K562 (cell line): ENCODE results near the gene ESR2. TPM values are rescaled to one million over a fixed set of nuclear protein-coding genes. Genes with fewer than 3 reads are reported as not detected.

Experiments
- ATAC-seq: fragments of 200-7000 bp; cut with Tn5 transposase; 3 replicates; pipeline ENCODE4 v1.9.1; 2020; ENCODE audit warnings: moderate library complexity
- BruUV-seq: library from RNA; stranded (reverse); fragments of 400-500 nt; replicated peaks from 2 replicates; lab custom pipeline; 2021; lab: Mats Ljungman, UMichigan
- CTCF ChIA-PET: fragments of 300-600 bp; formaldehyde crosslinking; extraction: SDS; loops from one replicate; lab custom pipeline; 2021; ENCODE audit warnings: low intra/inter-chr PET ratio; lab: Yijun Ruan, JAX
- POLR2A ChIA-PET: fragments of 300-600, 350-650 bp; sonication (Branson Sonifier 250); formaldehyde crosslinking; extraction: SDS; loops from one replicate; lab custom pipeline; 2021; ENCODE audit warnings: antibody characterized with exemption, inconsistent platforms; lab: Yijun Ruan, JAX
- DNase-seq, 4 experiments: peaks; one replicate each; pipeline versions ENCODE4 v3.0.0 to v3.0.0-alpha.2; 2011 to 2018; ENCODE audit warnings: low spot score in 3 of 4, mixed read lengths in 3 of 4; ENCODE audit errors: extremely low read depth in 1 of 4
- FAIRE-seq: peaks from 2 replicates; lab custom pipeline; 2011; peaks lifted over from hg19 to GRCh38; lab: Jason Lieb, UNC
- H2AFZ ChIP-seq: 2 replicates; pipeline ENCODE4 v1.6.0; 2011; ENCODE audit warnings: low read depth, low read length, control low read depth, inconsistent platforms
- H3K27ac ChIP-seq: fragments of 200-600 bp; 3 replicates; pipeline ENCODE4 v1.8.0; 2011; ENCODE audit warnings: low read depth, mild to moderate bottlenecking, control low read depth, inconsistent platforms, low read length, moderate library complexity, mixed read lengths; ENCODE audit errors: extremely low read depth
- H3K27me3 ChIP-seq, 2 experiments: fragments of 300-600 bp in 1 of 2; 2 replicates in 1 of 2; 3 replicates in 1 of 2; pipeline versions ENCODE4 v1.6.0 to v1.8.0; 2011; ENCODE audit warnings: inconsistent platforms in 2 of 2, low read length in 2 of 2, mild to moderate bottlenecking in 1 of 2, mixed read lengths in 1 of 2, moderate library complexity in 1 of 2; ENCODE audit not compliant: control insufficient read depth in 2 of 2, insufficient read depth in 2 of 2
- H3K36me3 ChIP-seq: fragments of 300-600 bp; 3 replicates; pipeline ENCODE4 v1.8.0; 2011; ENCODE audit warnings: mild to moderate bottlenecking, low read length, inconsistent platforms; ENCODE audit not compliant: control insufficient read depth, insufficient read depth
- H3K4me1 ChIP-seq, 2 experiments: fragments of 200-600 bp in 1 of 2; replicated peaks in 1 of 2; 2 replicates in 1 of 2; 3 replicates in 1 of 2; pipeline versions ENCODE4 v1.5.1 to v1.8.0; 2011; ENCODE audit warnings: inconsistent platforms in 2 of 2, low read length in 2 of 2, mild to moderate bottlenecking in 1 of 2, mixed read lengths in 1 of 2, moderate library complexity in 1 of 2; ENCODE audit not compliant: control insufficient read depth in 2 of 2, insufficient read depth in 2 of 2
- H3K4me2 ChIP-seq: 2 replicates; pipeline ENCODE4 v1.6.1; 2011; ENCODE audit warnings: low read length, control low read depth, inconsistent platforms, mixed read lengths; ENCODE audit not compliant: insufficient read depth
- H3K4me3 ChIP-seq: fragments of 200-600 bp; sonication (generic), shearing (Covaris generic); 2 replicates; pipeline ENCODE4 v1.5.1; 2016; ENCODE audit warnings: control low read depth, inconsistent platforms
- H3K79me2 ChIP-seq: fragments of 200-600 bp; 3 replicates; pipeline ENCODE4 v1.8.0; 2011; ENCODE audit warnings: low read length, inconsistent platforms; ENCODE audit not compliant: control insufficient read depth, insufficient read depth
- H3K9ac ChIP-seq, 2 experiments: 2 replicates each; pipeline versions ENCODE4 v1.6.0 to v1.6.1; 2011; ENCODE audit warnings: low read depth in 2 of 2, low read length in 2 of 2, control low read depth in 1 of 2, inconsistent platforms in 1 of 2, mild to moderate bottlenecking in 1 of 2, mixed read lengths in 1 of 2; ENCODE audit not compliant: insufficient read depth in 1 of 2
- H3K9me1 ChIP-seq: one replicate; pipeline ENCODE4 v1.6.0; 2011; ENCODE audit warnings: inconsistent platforms, mild to moderate bottlenecking, low read length, moderate library complexity; ENCODE audit not compliant: control insufficient read depth, insufficient read depth
- H3K9me3 ChIP-seq: replicated peaks from 2 replicates; pipeline ENCODE4 v1.5.1; 2011; ENCODE audit warnings: low read depth, low read length, inconsistent platforms; ENCODE audit not compliant: control insufficient read depth, insufficient read depth
- H4K20me1 ChIP-seq: replicated peaks from 2 replicates; pipeline ENCODE4 v1.6.1; 2011; ENCODE audit warnings: low read length, inconsistent platforms, mixed read lengths; ENCODE audit not compliant: control insufficient read depth, insufficient read depth
- ATF1 ChIP-seq, 2 experiments: fragments of 450-650 bp in 1 of 2; IDR thresholded peaks; 2 replicates each; pipeline ENCODE4 v1.6.1; 2016; ENCODE audit warnings: missing compliant biosample characterization in 1 of 2, missing genetic modification characterization in 1 of 2
- BRD4 ChIP-seq: fragments of 200-600 bp; sonication (generic); IDR thresholded peaks from 2 replicates; pipeline ENCODE4 v1.6.1; 2017; ENCODE audit warnings: inconsistent platforms
- HDAC6 ChIP-seq: IDR thresholded peaks from 2 replicates; pipeline ENCODE4 v1.6.1; 2012; ENCODE audit warnings: low read depth, mild to moderate bottlenecking, control low read depth, inconsistent platforms, low read length, moderate library complexity
- HEY1 ChIP-seq: fragments of 250-450 bp; sonication (Bioruptor Pico); IDR thresholded peaks from 2 replicates; pipeline ENCODE4 v1.5.0; 2020; ENCODE audit warnings: mild to moderate bottlenecking, moderate library complexity, borderline replicate concordance
- HNRNPL ChIP-seq: fragments of 200-400 bp; formaldehyde crosslinking; IDR thresholded peaks from 2 replicates; pipeline ENCODE4 v1.6.1; 2017; ENCODE audit warnings: low read depth, mild to moderate bottlenecking, low read length
- HSF4 ChIP-seq: fragments of 250-450 bp; sonication (Bioruptor Pico); IDR thresholded peaks from 2 replicates; pipeline ENCODE4 v2.1.2; 2022; ENCODE audit warnings: mild to moderate bottlenecking, moderate library complexity, borderline replicate concordance
- KDM1A ChIP-seq, 2 experiments: fragments of 450-650 bp; IDR thresholded peaks; 2 replicates each; pipeline ENCODE4 v1.6.1; 2016; ENCODE audit warnings: mild to moderate bottlenecking in 2 of 2
- KDM4B ChIP-seq, 2 experiments: fragments of 450-650 bp in 1 of 2; sonication (generic) in 1 of 2; IDR thresholded peaks; 2 replicates each; pipeline ENCODE4 v1.6.1; 2016 to 2017; ENCODE audit warnings: borderline replicate concordance in 2 of 2, antibody characterized with exemption in 1 of 2, low read depth in 1 of 2, mild to moderate bottlenecking in 1 of 2
- MAFG ChIP-seq: fragments of 450-650 bp; conservative IDR thresholded peaks from 2 replicates; pipeline ENCODE4 v1.6.1; 2016; ENCODE audit warnings: missing genetic modification characterization, missing compliant biosample characterization
- RAD51 ChIP-seq: fragments of 450-650 bp; IDR thresholded peaks from 2 replicates; pipeline ENCODE4 v1.7.1; 2016; ENCODE audit warnings: low read depth, mild to moderate bottlenecking, borderline replicate concordance
- RBM17 ChIP-seq: fragments of 200-400 bp; formaldehyde crosslinking; IDR thresholded peaks from 2 replicates; pipeline ENCODE4 v1.6.1; 2017; ENCODE audit warnings: low read depth, mild to moderate bottlenecking, low read length, borderline replicate concordance
- SAFB2 ChIP-seq: fragments of 200-400 bp; formaldehyde crosslinking; IDR thresholded peaks from 2 replicates; pipeline ENCODE4 v1.6.1; 2018; ENCODE audit warnings: borderline replicate concordance, low read length, low read depth, moderate library complexity; ENCODE audit not compliant: severe bottlenecking
- SOX6 ChIP-seq: fragments of 450-650 bp; IDR thresholded peaks from 2 replicates; pipeline ENCODE4 v1.6.1; 2014; ENCODE audit warnings: mild to moderate bottlenecking
- SRSF1 ChIP-seq: fragments of 200-400 bp; formaldehyde crosslinking; IDR thresholded peaks from 2 replicates; pipeline ENCODE4 v1.6.1; 2017; ENCODE audit warnings: mild to moderate bottlenecking, low read depth, low read length, moderate library complexity
- TFAM ChIP-seq: fragments of 250-450 bp; sonication (Bioruptor Pico); conservative IDR thresholded peaks from 2 replicates; pipeline ENCODE4 v1.5.0; 2021; ENCODE audit warnings: mild to moderate bottlenecking, moderate library complexity
- ZNF23 ChIP-seq: fragments of 250-450 bp; sonication (Bioruptor Pico); IDR thresholded peaks from 2 replicates; pipeline ENCODE4 v1.4.0; 2020; ENCODE audit warnings: mild to moderate bottlenecking
- ZNF584 ChIP-seq: fragments of 200-800 bp; sonication (Bioruptor generic); IDR thresholded peaks from 2 replicates; pipeline ENCODE4 v1.6.1; 2016; ENCODE audit warnings: low read depth, mild to moderate bottlenecking, missing genetic modification characterization, missing compliant biosample characterization
- WGBS: fragments of 100-300 bp; shearing (Covaris generic); methylation state at CpG from one replicate; pipeline ENCODE4 v1.1.6; 2016; ENCODE audit warnings: low coverage, mixed read lengths; ENCODE audit not compliant: insufficient coverage; ENCODE audit errors: missing lambda C conversion rate; 5-methylcytosine and 5-hydroxymethylcytosine counted together
- in situ Hi-C: fragments of 300-500 bp; cut with MboI; formaldehyde crosslinking; loops from 4 replicates; pipeline ENCODE4 v1.15.0; 2018; ENCODE audit warnings: inconsistent platforms, mixed read lengths
- intact Hi-C: fragments of 100-400 bp; cut with micrococcal nuclease; formaldehyde crosslinking; loops from 2 replicates; pipeline ENCODE4 v1.14.2; 2022
- polyA plus RNA-seq, 8 experiments: library from polyadenylated mRNA; depleted of rRNA in 4 of 8; stranded (reverse) in 5 of 8; unstranded in 3 of 8; fragments of >200 nt; fragmentation: Nextera tagmentation in 2 of 8; fragmentation: Illumina TruSeq in 1 of 8; extraction: Ambion mirVana in 2 of 8; extraction: Trizol in 1 of 8; gene quantifications; 2 replicates each; pipeline versions ENCODE4 v1.2.1 to v1.2.3, GENCODE V29; 2011 to 2014; ENCODE audit warnings: inconsistent platforms in 1 of 8, missing spikeins in 1 of 8
- total RNA-seq, 7 experiments: library from RNA; depleted of rRNA in 6 of 7; stranded (reverse); fragments of >200 nt in 6 of 7; fragmentation: Illumina TruSeq in 2 of 7; extraction: Trizol in 2 of 7; gene quantifications; 2 replicates each; pipeline versions ENCODE4 v1.2.1 to v1.2.3, GENCODE V29; 2011 to 2021; ENCODE audit warnings: low replicate concordance in 1 of 7
- TF ChIP-seq, protein P1 (sequence below): sonication (generic); formaldehyde crosslinking; IDR thresholded peaks from 2 replicates; pipeline ENCODE4 v1.8.0; 2022; ENCODE audit warnings: mild to moderate bottlenecking, missing genetic modification reagents
- TF ChIP-seq, protein P2 (sequence below): fragments of 450-650 bp; conservative IDR thresholded peaks from 2 replicates; pipeline ENCODE4 v1.6.1; 2016; ENCODE audit warnings: missing genetic modification characterization, low read depth, mild to moderate bottlenecking, missing compliant biosample characterization, moderate library complexity

ESR2 gene
- total and polyA plus RNA-seq, 9 of the 15 experiments (the other 6 are each of a cell fraction or from before 2014, with no cell fraction given), result 0.07 to 3.8 (median 2.0) TPM

DNA sequence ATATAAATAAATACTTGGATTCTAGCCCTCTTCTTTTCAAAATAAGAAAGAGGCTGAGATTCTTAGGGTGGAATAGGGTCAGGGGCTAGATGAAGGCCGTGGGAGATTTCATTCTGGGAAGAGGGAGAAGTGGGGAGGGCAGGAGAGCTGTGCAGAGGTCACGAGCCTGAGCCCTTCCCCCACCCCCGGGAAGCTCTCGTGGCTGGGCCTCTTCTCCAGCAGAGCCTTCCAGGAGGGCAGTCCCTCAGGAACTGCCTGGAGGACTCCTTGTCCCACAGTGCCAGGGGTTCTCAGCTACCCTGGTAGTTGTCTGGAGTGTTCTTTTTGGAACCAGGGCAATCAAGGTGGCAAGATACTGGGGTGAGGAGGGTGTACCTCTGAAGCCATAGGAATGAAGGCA lies 94.0 kb downstream of the ESR2 start (continued):
- no peak for TF ChIP-seq KDM4B (IDR thresholded peaks at IDR 0.05; ENCODE audit: borderline replicate concordance in 2 of 2, low read depth in 1 of 2)
- no peak for TF ChIP-seq SOX6
- no peak for TF ChIP-seq HEY1
- no peak for TF ChIP-seq ATF1 (CRISPR knock-in tag; IDR thresholded peaks at IDR 0.05)
- no peak for TF ChIP-seq ATF1 (tag; IDR thresholded peaks at IDR 0.05)
- no peak for TF ChIP-seq HNRNPL
- TF ChIP-seq MAFG, result no peak
- TF ChIP-seq TFAM (CRISPR knock-in tag), result no peak
- TF ChIP-seq, protein P1, sequence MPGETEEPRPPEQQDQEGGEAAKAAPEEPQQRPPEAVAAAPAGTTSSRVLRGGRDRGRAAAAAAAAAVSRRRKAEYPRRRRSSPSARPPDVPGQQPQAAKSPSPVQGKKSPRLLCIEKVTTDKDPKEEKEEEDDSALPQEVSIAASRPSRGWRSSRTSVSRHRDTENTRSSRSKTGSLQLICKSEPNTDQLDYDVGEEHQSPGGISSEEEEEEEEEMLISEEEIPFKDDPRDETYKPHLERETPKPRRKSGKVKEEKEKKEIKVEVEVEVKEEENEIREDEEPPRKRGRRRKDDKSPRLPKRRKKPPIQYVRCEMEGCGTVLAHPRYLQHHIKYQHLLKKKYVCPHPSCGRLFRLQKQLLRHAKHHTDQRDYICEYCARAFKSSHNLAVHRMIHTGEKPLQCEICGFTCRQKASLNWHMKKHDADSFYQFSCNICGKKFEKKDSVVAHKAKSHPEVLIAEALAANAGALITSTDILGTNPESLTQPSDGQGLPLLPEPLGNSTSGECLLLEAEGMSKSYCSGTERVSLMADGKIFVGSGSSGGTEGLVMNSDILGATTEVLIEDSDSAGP (CRISPR knock-in tag), result no peak
- no peak for TF ChIP-seq SRSF1

DNA sequence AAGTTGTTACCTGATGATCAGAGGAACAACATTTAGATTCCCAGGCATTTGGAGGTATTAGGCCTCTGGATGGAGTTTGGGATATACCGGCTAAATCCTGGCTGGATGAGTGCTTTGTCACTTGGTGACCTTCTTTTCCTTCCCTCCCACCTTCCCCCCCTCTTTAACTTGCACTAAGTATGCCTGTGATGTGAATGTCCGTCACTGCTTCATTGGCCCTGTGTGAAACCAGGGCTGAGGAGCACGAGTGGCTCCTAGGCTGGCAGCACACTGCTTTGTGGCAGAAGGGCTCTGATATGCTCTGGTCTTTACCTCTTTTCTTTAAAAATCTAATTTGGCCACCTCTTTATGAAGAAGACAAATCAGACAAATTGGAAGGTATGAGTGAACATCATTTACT lies 95.7 kb downstream of the ESR2 start:
- FAIRE-seq, result no peak
- no peak overlapping the region for H3K4me2 ChIP-seq
- ATAC-seq, result no peak
- no peaks in the 10 kb centered on the region for H4K20me1 ChIP-seq
- TF ChIP-seq RAD51, result no peak
- TF ChIP-seq HSF4 (CRISPR knock-in tag), result no peak
- TF ChIP-seq BRD4, result no peak
- no peak for TF ChIP-seq HDAC6
- no peak for TF ChIP-seq ZNF584
- TF ChIP-seq, protein P2, sequence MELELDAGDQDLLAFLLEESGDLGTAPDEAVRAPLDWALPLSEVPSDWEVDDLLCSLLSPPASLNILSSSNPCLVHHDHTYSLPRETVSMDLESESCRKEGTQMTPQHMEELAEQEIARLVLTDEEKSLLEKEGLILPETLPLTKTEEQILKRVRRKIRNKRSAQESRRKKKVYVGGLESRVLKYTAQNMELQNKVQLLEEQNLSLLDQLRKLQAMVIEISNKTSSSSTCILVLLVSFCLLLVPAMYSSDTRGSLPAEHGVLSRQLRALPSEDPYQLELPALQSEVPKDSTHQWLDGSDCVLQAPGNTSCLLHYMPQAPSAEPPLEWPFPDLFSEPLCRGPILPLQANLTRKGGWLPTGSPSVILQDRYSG, result no peak
- no peak for TF ChIP-seq RBM17
- TF ChIP-seq KDM1A (IDR thresholded peaks at IDR 0.05), result no peak
- TF ChIP-seq ZNF23 (CRISPR knock-in tag), result no peak
- no peak for TF ChIP-seq SAFB2
- no peak for TF ChIP-seq MAFG
- no peaks in the 10 kb centered on the region for H3K9me1 ChIP-seq
- H3K4me1 ChIP-seq, result peaks cover 5 to 22% of the 10 kb centered on the region in 2 experiments; a peak in 4 of 5 replicates
- H3K27ac ChIP-seq, result no peak overlapping the region
- no peaks in the 10 kb centered on the region for H3K36me3 ChIP-seq
- no peak overlapping the region for H3K9ac ChIP-seq
- H3K27me3 ChIP-seq, result no peaks in the 10 kb centered on the region
- H3K9me3 ChIP-seq, result no peaks in the 10 kb centered on the region
- no peak overlapping the region for H2AFZ ChIP-seq
- ChIA-PET CTCF (no interaction called here), POLR2A (interaction anchor here (0.6 to 1.6 kb wide), 4 partner anchors 10 to 345 kb away, joined by 3 to 4 read pairs (median 4); no protein-coding TSS in a partner anchor)
- no peak for DNase-seq
- intact Hi-C loops (no loop called here), in situ Hi-C loops (no loop called here)
- whole genome bisulfite sequencing, result 52% methylated on average over 3 of the region's 3 CpGs
- no peak overlapping the region for H3K4me3 ChIP-seq
- no peaks in the 10 kb centered on the region for H3K79me2 ChIP-seq
- BruUV-seq, result no TSS peak
